Spleen (tissue), 7 donors: ENCODE data around the gene ABCB7.

Experiments used
- CTCF ChIP-seq, 11 experiments: fragments of 200-600 bp in 7 of 11; fragments of 450-650 bp in 4 of 11; sonication (generic) in 4 of 11; IDR thresholded peaks in 8 of 11; conservative IDR thresholded peaks in 3 of 11; 1 replicate in 7 of 11; 2 replicates in 4 of 11; pipeline versions ENCODE4 v1.4.0 to v1.8.0; 2016 to 2021; ENCODE audit warnings: antibody characterized with exemption in 11 of 11, inconsistent platforms in 4 of 11, mild to moderate bottlenecking in 1 of 11
- POLR2A ChIP-seq, 3 donors: fragments of 450-650 bp; IDR thresholded peaks; one replicate each; pipeline ENCODE4 v1.5.1; 2017; ENCODE audit warnings: antibody characterized with exemption in 3 of 3, mild to moderate bottlenecking in 1 of 3
- donor health status: DM: no; HTN: no; CAD: no; lungs with moderate emphysema.
- donor health status: DM: no; HTN: no; CAD: no.
- donor health status: DM: no; HTN: no; CAD: no.

GRCh38 chrX:75086731-75087195 is 69.3 kb downstream of the ABCB7 start:
- TF ChIP-seq CTCF (IDR thresholded peaks at IDR 0.05 in 8 of 11, conservative IDR thresholded peaks at IDR 0.05 in 3 of 11) (no peak), POLR2A (IDR thresholded peaks at IDR 0.05) (no peak)
